Endometrium (tissue), 2 donors: ENCODE results near the gene ASL.
"Not testable (repeated sequence)": the region's sequence is repeated elsewhere in the genome, so short reads cannot be mapped to it uniquely, and the experiment has no call there.

Source experiments
- FAIRE-seq: peaks from 2 replicates; lab custom pipeline; 2012; peaks lifted over from hg19 to GRCh38; lab: Jason Lieb, UNC
- donor health status: control.
- donor health status: control.

The ASL gene

DNA sequence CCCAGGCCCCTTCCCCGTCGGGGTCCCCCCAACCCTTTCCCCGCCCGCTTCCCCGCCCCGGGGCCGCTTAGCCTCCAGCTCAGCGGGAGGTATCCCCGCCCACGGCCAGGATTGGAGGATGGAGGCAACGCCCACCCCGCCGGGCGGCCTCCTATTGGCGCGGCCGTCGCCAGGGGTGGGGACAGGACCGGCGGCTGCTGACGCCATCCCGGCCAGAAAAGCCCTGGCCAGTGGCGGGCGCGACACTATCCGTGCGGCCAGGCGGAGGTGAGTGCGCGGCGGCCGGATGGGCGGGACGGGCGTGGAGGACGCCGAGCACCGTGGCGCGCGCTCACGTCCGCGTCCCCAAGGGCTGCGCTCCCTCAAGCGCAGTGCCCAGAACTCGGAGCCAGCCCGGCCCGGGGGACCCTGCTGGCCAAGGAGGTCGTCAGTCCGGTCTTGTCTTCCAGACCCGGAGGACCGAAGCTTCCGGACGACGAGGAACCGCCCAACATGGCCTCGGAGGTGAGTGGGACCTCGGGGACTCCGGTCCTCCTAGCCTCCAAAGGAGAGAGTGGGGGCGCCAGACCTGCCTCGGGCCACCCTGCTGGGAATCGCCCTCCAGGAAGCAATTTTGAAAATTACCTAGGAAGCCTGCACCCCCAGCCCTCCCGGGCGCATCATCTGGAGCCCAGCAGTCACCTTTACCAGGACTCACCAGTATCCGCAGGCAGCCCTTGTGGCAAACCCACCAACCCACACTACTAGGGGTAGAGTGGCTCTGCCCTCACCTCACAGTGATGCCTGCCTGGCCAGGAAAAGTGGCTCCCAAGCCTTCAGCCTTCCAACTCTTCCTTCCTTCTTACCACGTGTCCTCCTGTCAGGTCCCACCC is at the start of gene ASL:
Gene ASL (plus strand): TSS at position 230 of the 872 bp plus-strand sequence. CDS start 263 bp downstream, at position 493.
- FAIRE-seq, result no peak

DNA sequence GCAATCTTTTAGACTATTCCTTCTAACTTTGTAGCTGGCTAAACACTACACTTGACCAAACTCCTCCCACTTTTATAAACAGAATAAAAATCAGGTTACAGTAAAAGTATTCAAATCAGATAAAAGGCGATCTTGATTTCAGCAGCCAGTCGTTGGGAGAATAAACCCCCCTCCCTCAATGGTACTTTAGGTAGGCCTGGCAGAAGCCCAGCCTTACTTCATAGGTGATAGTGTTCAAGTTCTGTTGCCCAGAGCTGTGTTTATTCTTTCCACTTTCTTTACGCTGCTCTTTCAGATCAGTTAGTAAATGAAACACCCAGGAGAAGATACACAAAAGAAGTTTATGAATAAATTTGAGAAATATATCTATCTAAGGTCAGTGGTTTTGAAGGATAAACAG is 47.3 kb upstream of the ASL start:
- not testable (repeated sequence) for FAIRE-seq

DNA sequence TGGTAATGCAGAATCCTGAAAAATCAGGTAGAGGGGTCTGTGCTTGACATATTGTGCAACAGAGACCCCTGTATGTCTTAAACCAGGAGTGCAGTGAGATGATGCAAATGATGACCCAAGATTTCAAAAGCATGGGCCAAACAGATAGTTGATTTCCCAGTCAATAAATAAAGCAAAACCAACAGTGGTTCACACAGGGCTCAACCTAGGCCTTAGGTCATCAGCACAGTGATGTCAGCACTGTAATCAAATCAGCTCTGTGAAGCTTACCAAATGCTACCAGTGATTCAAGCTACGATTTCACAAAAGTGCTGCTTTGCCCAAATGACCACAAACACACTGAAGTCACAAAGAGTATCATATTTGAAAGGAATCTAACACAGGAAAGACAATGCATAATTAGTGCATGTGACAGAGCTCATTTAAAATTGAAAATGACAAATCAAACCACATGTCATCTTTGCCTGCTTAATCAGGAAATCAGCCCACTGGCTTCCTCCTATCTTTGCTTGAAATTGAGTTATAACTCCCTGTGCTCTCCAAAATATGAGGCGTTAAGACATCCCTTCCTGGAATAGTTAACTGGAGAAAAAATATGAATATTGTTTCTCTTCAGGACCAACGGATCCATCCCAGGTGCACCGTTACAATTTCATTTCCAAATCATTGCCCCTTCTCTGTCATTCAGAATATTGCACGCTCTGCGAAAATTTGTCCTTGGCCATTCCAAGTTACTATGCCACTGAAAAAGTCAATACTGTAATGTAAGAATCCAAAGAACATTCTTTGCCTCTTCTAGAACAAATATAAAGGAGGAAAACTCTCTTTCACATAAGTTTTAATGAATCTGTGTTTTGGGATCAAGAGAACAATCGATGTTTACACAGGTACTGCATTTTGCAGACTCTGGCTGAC is 41.9 kb upstream of the ASL start:
- FAIRE-seq, result no peak

DNA sequence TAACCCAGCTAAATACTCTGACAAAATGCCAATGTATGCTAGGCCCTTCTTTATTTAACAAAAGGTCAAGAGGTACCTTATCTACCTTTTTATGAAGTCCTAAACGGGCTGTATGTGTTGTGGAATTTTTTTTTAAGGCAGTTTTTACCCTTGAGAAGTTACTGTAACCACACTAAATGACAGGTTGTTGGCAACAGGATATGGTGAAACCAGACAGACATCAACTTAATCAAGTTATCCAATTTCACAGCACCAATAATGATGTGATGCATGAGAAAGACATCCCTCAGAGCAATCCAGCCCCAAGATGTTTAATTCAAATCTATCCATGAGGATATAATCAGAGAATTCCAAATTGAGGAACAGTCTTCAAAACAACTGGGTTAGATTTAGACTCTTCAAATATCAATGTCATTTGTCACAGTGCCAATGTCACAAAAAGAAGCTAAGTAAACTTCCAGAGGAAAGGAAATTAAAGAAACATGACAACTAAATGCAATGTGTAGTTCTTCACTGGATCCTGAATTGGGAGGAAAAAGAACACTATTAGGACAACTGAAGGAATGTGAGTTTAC is 41.1 kb upstream of the ASL start:
- FAIRE-seq, result not testable (repeated sequence)

DNA sequence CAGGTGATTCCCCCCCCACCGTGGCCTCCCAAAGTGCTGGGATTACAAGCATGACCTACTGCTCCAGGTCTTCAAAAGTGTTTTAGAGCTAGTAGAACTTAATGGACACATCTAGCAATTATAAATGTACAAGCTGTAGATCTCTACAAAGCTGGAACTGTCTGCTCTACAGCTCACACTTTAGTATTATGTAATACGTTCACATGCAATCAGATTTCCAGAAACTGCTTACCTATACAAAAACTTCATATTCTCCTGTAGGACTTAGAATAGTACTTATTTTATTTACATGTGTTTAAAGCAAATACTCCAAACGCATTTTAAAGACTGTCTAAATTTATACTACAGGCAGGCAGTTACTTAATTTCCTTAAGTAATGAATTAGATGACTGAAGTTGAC is 39.2 kb upstream of the ASL start:
- FAIRE-seq, result no peak

DNA sequence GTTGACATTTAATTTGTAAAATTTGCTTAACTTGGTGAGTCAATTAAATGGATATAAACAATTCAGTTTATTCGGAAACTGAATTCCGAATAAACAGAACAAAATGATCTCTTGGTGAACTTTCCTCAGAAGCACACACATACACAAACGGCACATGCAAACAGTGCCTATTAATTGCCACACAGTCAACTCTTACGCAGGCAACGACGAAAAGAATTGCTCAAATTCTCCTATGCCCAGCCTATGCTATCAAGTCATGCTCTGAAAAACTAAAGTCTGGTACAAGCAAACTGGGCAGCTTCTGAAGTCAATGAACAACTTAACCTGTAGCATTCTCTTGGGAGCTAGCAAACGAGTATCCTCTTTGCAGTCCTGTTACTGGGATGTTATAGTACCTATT is 38.8 kb upstream of the ASL start:
- FAIRE-seq, result no peak

DNA sequence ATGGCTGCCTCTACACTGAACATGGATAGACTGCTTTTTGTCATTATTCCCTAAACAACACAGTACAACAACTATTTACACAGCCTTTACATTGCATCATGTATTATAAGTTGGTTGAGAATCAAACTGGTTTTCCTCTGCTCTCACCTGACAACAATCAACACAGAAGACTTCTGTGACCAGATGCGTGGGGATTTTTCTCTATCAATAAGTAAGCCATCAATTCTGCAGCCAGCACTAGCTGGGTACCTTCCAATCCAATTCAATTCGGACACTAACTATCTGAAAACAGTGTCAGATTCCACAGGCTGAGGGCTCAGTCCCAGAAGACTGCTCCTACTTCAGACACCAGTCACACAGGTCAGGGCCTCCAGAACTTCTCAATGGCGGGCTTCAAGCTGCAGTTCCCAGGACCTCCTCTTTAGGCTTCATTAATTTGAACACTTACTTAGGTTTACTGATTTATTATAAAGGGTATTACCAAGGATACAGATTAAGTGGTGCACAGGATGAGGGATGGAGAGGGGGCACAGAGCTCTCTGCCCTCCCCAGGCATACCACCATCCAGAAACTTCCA is 36.4 kb upstream of the ASL start:
- no peak for FAIRE-seq

DNA sequence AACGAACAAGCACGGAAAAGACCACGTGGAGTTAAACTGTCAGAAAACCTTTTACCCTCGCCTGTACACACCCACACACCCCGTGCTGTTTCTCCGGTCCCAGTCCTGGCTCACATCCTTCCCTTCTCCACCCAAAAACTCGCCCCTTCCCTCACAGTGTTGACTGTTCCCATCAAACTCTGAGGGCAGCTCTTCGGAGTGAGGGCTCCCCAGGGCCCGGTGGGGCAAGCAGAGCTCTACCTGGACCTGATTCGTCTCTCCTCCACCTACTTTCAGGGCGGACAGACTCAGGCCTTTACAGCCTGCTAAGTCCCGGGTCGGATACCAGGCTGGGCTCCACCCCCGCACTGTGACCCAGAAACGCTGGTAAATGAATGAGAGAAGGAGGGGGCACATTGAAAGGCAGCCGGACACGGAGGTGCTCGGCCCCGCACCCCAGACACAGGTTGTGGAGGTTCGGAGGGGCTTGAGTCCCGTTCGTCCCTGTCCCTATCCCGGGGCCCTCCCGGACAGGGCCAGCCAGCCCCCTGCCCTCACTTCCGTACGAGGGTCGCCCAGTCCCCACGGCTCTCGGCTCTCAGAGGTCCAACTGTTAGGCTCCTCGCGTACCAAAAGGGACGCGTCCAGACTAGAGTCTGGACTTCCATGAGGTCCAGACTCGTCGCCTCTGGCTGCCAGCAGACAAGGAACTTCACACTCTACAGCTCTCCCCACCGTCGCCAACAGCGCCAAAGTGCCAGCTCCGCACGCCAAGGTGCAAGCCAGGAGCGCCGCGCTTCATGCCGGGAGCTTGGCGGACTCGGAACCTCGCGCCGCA is 31.7 kb upstream of the ASL start:
- no peak for FAIRE-seq

DNA sequence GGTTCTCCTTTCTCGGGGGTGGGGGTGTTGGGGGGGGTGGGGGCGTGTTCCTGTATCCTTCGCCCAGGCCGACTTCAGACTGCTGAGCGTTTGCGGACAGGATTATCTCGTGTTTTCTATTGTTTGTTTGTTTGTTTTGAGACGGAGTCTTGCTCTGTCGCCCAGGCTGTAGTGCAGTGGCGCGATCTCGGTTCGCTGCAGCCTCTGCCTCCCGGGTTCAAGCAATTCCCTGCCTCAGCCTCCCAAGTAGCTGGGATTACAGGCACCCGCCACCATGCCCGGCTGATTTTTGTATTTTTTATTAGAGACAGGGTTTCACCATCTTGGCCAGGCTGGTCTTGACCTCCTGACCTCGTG is 31.1 kb upstream of the ASL start:
- FAIRE-seq, result not testable (repeated sequence)

DNA sequence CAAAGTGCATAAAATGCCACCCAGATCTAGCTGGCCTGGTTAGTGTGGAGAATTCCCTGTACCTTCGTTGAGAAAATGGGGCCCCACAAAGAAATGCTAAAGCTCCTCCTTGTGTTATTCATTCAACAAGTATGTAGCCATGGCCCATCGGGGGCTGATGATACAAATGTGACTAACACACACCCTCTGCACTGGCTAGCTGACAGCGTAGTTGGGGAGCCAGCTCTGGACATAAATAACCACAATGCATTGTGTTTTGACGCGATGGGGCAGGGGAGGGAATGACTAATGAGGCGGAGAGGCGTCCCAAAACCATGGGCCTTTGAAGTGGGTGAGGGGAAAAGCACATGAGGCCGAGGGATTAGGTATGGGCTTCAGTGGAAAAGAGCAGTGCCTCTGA is 28.2 kb upstream of the ASL start:
- FAIRE-seq, result no peak

DNA sequence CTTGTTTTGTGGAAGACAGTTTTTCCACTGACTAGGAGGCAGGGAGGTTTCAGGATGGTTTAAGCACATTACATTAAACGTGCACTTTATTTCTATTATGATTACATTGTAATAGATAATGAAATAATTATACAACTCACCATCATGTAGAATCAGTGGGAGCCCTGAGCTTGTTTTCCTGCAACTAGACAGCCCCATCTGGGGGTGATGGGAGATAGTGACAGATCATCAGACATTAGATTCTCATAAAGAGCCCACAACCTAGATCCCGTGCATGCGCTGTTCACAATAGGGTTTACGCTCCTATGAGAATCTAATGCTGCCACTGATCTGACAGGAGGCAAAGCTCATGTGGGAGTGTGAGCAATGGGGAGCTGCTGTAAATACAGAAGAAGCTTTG is 25.7 kb upstream of the ASL start:
- not testable (repeated sequence) for FAIRE-seq

DNA sequence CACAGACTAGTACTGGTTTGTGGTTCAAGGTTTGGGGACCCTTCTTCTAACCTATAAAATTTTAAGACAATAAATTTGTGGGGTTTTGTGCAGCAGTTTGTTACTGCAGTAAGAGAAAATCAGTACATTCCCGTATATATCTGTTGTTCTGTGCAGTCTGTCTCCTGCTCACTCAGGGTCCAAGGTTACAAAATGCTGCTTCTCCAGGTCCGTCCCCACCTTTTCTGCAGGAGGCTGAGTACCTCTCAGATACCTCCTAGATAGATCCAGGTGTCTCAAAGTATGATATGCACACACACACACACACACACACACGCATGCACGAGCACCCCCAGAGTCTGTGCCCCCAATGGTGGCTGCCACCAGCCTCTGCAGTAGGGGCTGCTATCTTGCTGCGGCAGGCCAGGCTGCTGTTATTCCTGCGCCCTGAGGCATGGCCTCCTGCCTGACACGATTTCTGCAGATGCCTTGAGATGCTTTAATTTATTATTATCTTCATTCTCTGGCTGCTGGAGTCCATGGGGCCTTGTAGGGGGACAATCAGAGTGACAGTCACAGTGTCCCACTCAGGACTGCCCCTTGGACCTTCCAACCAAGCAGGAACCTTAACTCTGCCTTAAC is 25.2 kb upstream of the ASL start:
- FAIRE-seq, result no peak

DNA sequence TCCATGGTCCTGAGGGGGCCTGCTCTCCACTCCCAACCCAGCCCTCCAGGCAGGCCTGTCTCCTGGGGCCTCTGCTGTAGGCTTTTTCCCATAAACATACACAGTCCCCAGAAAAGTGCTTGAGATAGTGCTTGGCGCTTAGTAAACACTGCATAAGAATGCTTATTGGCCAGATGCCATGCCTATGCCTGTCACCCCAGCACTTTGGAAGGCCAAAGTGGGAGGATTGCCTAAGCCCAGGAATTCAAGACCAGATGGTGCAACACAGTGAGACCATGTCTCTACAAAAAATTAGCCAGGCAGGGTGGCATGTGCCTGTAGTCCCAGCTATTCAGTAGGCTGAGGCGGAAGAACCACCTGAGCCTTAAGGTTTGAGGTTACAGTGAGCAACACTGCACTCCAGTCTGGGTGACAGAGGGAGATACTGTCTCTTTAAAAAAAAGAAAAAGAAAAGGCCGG is 24.6 kb upstream of the ASL start:
- no peak for FAIRE-seq

DNA sequence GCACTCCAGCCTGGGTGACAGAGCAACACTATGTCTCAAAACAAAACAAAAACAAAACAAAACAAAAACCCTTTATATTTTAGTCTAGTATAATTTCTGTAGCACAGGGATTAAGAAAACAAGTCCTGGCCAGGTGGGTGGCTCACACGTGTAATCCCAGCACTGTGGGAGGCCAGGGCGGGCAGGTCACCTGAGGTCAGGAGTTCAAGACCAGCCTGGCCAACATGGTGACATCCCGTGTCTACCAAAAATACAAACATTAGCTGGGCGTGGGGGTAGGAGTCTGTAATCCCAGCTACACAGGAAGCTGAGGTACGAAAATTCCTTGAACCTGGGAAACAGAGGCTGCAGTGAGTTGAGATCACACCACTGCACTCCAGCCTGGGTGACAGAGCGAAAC is 23.2 kb upstream of the ASL start:
- no peak for FAIRE-seq

DNA sequence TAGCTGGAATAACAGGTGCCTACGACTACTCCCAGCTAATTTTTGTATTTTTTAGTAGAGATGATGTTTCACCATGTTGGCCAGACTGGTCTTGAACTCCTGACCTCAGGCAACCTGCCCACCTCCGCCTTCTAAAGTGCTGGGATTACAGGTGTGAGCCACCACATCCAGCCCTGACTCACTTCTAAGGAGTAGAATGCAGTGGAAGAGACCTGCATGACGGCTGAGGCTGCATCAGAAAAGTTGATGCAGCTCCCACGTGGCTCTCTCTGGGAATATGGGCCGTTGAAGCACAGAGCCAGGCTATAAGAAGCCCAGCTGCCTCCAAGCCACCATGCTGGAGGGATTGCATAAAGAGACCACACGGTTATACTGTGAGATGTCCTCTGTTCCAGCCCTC is 21.6 kb upstream of the ASL start:
- no peak for FAIRE-seq

DNA sequence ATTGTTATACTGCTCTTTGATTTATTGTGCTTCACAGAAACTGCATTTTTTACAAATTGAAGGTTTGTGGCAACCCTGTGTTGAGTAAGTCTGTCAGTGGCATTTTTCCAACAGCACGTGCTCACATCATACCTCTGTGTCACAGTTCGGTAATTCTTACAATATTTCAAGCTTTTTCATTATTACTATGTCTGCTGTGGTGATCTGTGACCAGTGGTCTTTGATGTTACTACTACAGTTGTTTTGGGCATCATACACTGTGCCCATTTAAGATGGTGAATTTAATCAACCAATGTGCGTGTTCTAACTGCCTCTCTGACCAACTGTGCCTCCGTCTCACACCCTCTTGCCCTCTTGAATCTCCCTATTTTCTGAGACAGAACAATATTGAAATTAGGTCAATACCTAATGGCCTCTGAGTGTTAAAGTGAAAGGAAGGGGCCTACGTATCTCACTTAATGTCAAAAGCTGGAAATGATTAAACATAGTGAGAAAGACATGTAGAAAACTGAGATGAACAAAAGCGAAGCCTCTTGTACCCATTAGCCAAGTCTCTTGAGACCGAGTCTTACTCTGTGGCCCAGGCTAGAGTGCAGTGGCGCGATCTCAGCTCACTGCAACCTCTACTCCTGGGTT is 20.2 kb upstream of the ASL start:
- no peak for FAIRE-seq

DNA sequence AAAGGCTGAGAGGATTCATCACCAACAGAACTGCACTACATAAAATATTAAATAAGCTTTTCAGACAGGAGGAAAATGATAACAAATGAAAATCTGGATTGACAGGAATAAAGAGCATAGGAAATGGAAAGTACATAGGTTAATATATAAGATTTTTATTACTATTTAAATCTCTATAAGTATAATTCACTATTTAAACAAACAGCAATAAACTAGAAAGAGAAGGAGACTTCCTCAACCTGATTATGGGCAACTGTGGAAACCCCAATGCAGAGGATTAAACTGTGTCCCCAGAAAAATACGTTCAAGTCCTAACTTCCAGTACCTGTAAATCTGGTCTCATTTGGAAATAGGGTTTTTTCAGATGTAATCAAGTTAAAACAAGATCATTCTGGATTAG is 14.8 kb upstream of the ASL start:
- no peak for FAIRE-seq

DNA sequence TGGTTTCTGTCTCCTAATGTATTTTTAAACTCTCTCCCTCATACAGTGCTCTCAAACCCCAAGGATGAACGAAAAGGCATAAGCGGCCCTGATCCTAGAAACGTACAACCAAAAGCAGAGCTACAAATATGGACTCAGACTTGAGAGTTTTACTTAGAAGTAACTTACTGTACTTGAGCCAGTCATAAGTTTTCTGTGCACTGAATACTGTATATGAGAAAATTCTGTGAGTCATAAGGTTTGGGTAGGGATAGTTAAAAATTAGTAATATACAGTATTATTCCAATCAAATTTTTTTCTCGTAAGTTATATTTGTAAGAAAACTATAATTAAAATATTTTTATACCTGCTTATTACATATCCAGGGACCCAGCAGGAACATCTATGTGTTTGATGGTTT is 5.9 kb upstream of the ASL start:
- no peak for FAIRE-seq

DNA sequence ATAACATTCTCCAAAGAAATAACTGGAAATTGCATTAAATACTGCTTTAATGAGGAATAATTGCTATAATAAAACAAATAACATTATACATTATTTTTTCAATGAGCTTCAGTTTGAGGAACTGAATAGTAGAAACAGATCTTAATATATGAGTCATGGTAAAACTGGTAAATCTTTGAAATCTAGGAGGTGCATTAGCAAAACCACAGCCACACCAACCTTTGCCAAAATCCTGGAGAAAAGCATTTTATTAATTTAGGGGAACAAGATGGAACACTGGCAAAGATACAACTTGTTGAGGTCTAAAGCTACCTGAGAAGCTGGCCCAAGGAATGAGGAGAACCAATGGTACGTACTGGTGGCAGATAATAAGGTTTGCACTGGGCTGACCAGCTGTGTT is 5.4 kb upstream of the ASL start:
- FAIRE-seq, result no peak

DNA sequence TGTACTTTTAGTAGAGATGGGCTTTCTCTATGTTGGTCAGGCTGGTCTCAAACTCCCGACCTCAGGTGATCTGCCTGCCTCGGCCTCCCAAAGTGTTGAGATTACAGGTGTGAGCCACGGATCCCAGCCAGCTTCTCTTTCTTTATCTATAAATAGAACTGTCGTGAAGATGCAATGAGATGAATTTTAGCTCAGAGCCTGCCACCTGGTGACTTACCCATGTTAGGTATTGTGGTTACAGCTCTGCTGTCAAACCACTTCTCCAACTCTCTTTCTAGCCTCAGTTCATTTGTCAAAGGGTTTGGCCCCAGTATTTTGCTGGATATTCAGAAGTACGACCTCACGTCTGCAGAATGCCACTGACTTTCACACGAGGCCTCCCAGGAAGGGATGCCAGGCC is 3.4 kb upstream of the ASL start:
- not testable (repeated sequence) for FAIRE-seq
